C1 segment of cervical spinal cord (tissue), 14 donors: Measurements from ENCODE around the gene UMAD1.

Experiments
- DNase-seq, 14 donors: peaks; one replicate each; lab custom pipeline; 2025; lab: John Stamatoyannopoulos, UW

UMAD1 gene

GRCh38 chr7:7688956-7689355 is 48.4 kb downstream of the UMAD1 start:
- no peak for DNase-seq

- DNase-seq = no peak
Observed at GRCh38 chr7:7693881-7694280, 53.3 kb downstream of the UMAD1 start.

- DNase-seq = no peak
Observed at GRCh38 chr7:7694542-7694941, 54.0 kb downstream of the UMAD1 start.

GRCh38 chr7:7695111-7695817 is 54.7 kb downstream of the UMAD1 start:
- peak in 1 of 14 donors; percentile 8 for DNase-seq

- no peak for DNase-seq
Observed at GRCh38 chr7:7696458-7697119, 56.0 kb downstream of the UMAD1 start.

- no peak for DNase-seq
Observed at GRCh38 chr7:7698930-7699329, 58.4 kb downstream of the UMAD1 start.

- no peak for DNase-seq
Observed at GRCh38 chr7:7699380-7699779, 58.8 kb downstream of the UMAD1 start.

GRCh38 chr7:7699970-7700369 is 59.4 kb downstream of the UMAD1 start:
- no peak for DNase-seq

GRCh38 chr7:7701527-7701926 is 61.0 kb downstream of the UMAD1 start:
- no peak for DNase-seq

- DNase-seq = no peak
Observed at GRCh38 chr7:7702826-7703225, 62.3 kb downstream of the UMAD1 start.

- DNase-seq = no peak
Observed at GRCh38 chr7:7703427-7703826, 62.9 kb downstream of the UMAD1 start.

GRCh38 chr7:7704867-7705266 is 64.3 kb downstream of the UMAD1 start:
- no peak for DNase-seq

- no peak for DNase-seq
Observed at GRCh38 chr7:7705318-7705717, 64.8 kb downstream of the UMAD1 start.

- DNase-seq = no peak
Observed at GRCh38 chr7:7706101-7706511, 65.6 kb downstream of the UMAD1 start.

GRCh38 chr7:7706556-7707172 is 66.1 kb downstream of the UMAD1 start:
- no peak for DNase-seq

- DNase-seq = no peak
Observed at GRCh38 chr7:7707246-7707645, 66.7 kb downstream of the UMAD1 start.

- no peak for DNase-seq
Observed at GRCh38 chr7:7707806-7708205, 67.3 kb downstream of the UMAD1 start.

- DNase-seq = no peak
Observed at GRCh38 chr7:7709291-7709690, 68.7 kb downstream of the UMAD1 start.

- no peak for DNase-seq
Observed at GRCh38 chr7:7710469-7710868, 69.9 kb downstream of the UMAD1 start.

GRCh38 chr7:7713730-7714129 is 73.2 kb downstream of the UMAD1 start:
- DNase-seq = no peak

GRCh38 chr7:7718492-7718891 is 77.9 kb downstream of the UMAD1 start, which contains the start of gene RPA3:
Gene RPA3, minus strand, starts transcription at chr7:7718607. Its CDS starts 78,189 bp downstream, at chr7:7640418.
- no peak for DNase-seq

- DNase-seq = peak in 1 of 14 donors; percentile 13
Observed at GRCh38 chr7:7719236-7719635, 78.7 kb downstream of the UMAD1 start.

- DNase-seq = no peak
Observed at GRCh38 chr7:7720193-7720592, 79.6 kb downstream of the UMAD1 start.
